Measurements from ENCODE around the gene GRIK5. TPM values are rescaled to one million over a fixed set of nuclear protein-coding genes. Genes with fewer than 3 reads are reported as not detected.
"Not testable (repeated sequence)": the region's sequence is repeated elsewhere in the genome, so short reads cannot be mapped to it uniquely, and the experiment has no call there.

The GRIK5 gene
- total RNA-seq, 2 experiments from 2014 or later: 1.6 to 1.7 TPM

DNA sequence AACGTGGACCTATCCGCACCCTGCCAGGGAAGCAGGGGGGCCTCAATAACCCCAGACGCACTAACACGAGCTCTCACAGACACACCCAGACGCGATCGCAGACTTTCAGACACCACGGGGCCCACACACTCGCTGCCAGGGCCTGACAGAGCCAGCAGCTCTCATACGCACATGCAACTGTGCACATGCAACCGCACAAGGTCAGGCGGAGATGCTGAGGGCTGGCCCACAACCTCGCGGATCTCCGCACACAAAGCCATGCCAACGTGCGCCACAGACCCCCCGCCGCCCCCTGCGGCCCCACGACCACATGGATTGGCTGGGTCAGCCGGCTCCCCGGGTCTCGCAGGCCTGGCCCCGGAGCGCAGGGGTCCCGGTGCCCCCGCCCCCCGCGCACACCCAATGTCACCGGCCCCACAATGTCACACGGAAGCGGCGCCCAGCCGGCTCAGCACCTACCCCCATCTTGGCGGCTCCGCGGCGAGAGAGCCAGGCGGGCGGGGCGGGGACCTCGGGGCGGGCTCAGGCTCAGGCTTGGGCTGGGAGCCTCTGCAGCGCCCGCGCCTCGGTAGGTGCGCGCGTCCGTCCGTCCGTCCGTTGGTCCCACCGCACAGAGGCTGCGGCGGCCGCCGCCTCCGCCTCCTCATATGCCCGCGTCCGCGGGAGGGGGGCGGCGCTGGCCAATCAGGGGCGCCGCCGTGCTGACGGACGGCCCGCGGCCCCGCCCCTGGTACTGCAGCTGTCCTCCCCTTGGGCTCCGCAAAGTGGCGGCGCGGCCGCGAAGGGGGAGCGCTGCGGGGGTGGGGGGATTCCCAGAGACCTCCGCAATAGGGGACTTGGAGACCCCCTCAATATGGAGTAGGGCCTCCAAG, 76.2 kb downstream of the GRIK5 start, which contains the start of gene ATP1A3:
ATP1A3 (minus strand) TSS at position 619 of the 872 bp plus-strand sequence; CDS start at position 465, 154 bp downstream.
- Mint-ChIP-seq H3K4me3 (peak within 1 kb of the TSS; percentile 71), H3K36me3 (ENCODE audit: low read depth) (no peaks in the 10 kb centered on the region), H3K4me1 (peaks cover 26% of the 10 kb centered on the region), H3K27ac (no peak within 1 kb of the TSS), H3K9me3 (ENCODE audit: low read depth) (no peaks in the 10 kb centered on the region), H3K27me3 (peaks cover 35% of the 10 kb centered on the region)
- CTCF ChIA-PET: interaction anchor here (0.5 kb wide), 2 partner anchors 29 to 223 kb away, joined by 3 to 5 read pairs; no protein-coding TSS in a partner anchor
- ATAC-seq (peak; percentile 78), DNase-seq (peak; percentile 74)
- POLR2A ChIA-PET: no interaction called here
- intact Hi-C loops (cut with DNase I, micrococcal nuclease): loop anchor here (1.0 to 5.0 kb wide), 2 partner anchors 35 to 58 kb away; partner anchors contain the start of gene RABAC1 (in 1 of the 2)

GRCh38 chr19:41991925-41992569, 78.0 kb downstream of the GRIK5 start:
- CTCF ChIA-PET: interaction anchor here (0.6 kb wide), 1 partner anchor 399 kb away, joined by 4 read pairs; no protein-coding TSS in a partner anchor
- POLR2A ChIA-PET: not testable (repeated sequence)

GRCh38 chr19:41991025-41991424, 79.0 kb downstream of the GRIK5 start:
- ChIA-PET CTCF (no interaction called here), POLR2A (no interaction called here)
- no peak overlapping the region for H3K4me3 Mint-ChIP-seq
- H3K36me3 Mint-ChIP-seq (ENCODE audit: low read depth): no peaks in the 10 kb centered on the region
- peaks cover 12% of the 10 kb centered on the region for H3K4me1 Mint-ChIP-seq
- no peaks in the 10 kb centered on the region for H3K9me3 Mint-ChIP-seq (ENCODE audit: low read depth)
- DNase-seq: no peak
- no peak overlapping the region for H3K27ac Mint-ChIP-seq
- peaks cover 17% of the 10 kb centered on the region for H3K27me3 Mint-ChIP-seq
- no peak for ATAC-seq
- intact Hi-C loops (cut with DNase I, micrococcal nuclease): loop anchor here in 1 of 2 experiments (5.0 kb wide), 1 partner anchor 61 kb away; no protein-coding TSS in a partner anchor

More at GRCh38 chr19:41991925-41992569, 78.0 kb downstream of the GRIK5 start:
- H3K27ac Mint-ChIP-seq; H3K36me3 Mint-ChIP-seq (ENCODE audit: low read depth); H3K9me3 Mint-ChIP-seq (ENCODE audit: low read depth); DNase-seq; H3K4me3 Mint-ChIP-seq; ATAC-seq: not testable (repeated sequence)
- H3K27me3 Mint-ChIP-seq: peaks cover 26% of the 10 kb centered on the region
- intact Hi-C loops (cut with DNase I, micrococcal nuclease): loop anchor here in 1 of 2 experiments (5.0 kb wide), 1 partner anchor 60 kb away; no protein-coding TSS in a partner anchor
- H3K4me1 Mint-ChIP-seq: peaks cover 18% of the 10 kb centered on the region

- ATAC-seq (no peak), DNase-seq (no peak)
- Mint-ChIP-seq H3K4me1 (peaks cover 12% of the 10 kb centered on the region), H3K36me3 (ENCODE audit: low read depth) (no peaks in the 10 kb centered on the region), H3K27ac (no peak overlapping the region), H3K4me3 (no peak overlapping the region), H3K27me3 (peaks cover 14% of the 10 kb centered on the region), H3K9me3 (ENCODE audit: low read depth) (no peaks in the 10 kb centered on the region)
- intact Hi-C loops (cut with DNase I, micrococcal nuclease): loop anchor here in 1 of 2 experiments (5.0 kb wide), 1 partner anchor 62 kb away; no protein-coding TSS in a partner anchor
- ChIA-PET POLR2A (no interaction called here), CTCF (no interaction called here)
Observed at GRCh38 chr19:41990615-41991014, 79.4 kb downstream of the GRIK5 start.

DNA sequence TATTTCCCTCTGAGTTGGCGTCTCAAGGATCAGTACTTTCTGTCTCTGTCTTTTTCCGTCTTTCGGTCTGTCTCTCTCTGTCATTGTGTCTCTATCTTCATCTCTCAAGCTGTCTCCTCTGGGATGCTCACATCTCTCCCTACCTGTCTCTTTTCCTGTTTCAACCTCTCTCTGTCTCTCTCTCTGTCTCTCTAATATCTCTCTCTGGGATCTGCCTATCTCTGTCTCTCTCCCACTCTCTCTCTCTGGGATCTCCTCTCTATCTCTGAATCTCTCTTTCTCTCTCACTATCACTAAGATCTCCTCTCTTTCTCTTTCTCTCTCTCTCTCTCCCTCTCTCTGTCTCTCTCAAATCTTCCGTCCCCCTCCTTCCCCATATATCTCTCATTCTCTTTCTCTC, 80.0 kb downstream of the GRIK5 start:
- peaks cover 11% of the 10 kb centered on the region for H3K4me1 Mint-ChIP-seq
- no peak for DNase-seq
- no peak for ATAC-seq
- ChIA-PET CTCF (no interaction called here), POLR2A (no interaction called here)
- peaks cover 9% of the 10 kb centered on the region for H3K27me3 Mint-ChIP-seq
- no peaks in the 10 kb centered on the region for H3K36me3 Mint-ChIP-seq (ENCODE audit: low read depth)
- H3K27ac Mint-ChIP-seq: no peak overlapping the region
- intact Hi-C loops (cut with DNase I, micrococcal nuclease): loop anchor here in 1 of 2 experiments (5.0 kb wide), 1 partner anchor 62 kb away; no protein-coding TSS in a partner anchor
- no peak overlapping the region for H3K4me3 Mint-ChIP-seq
- H3K9me3 Mint-ChIP-seq (ENCODE audit: low read depth): no peaks in the 10 kb centered on the region

- H3K4me1 Mint-ChIP-seq: peaks cover 5% of the 10 kb centered on the region
- no peak overlapping the region for H3K4me3 Mint-ChIP-seq
- DNase-seq (no peak), ATAC-seq (no peak)
- no peaks in the 10 kb centered on the region for H3K36me3 Mint-ChIP-seq (ENCODE audit: low read depth)
- ChIA-PET CTCF (interaction anchor here (0.6 to 1.0 kb wide), 2 partner anchors 8 to 10 kb away, joined by 3 to 4 read pairs; no protein-coding TSS in a partner anchor), POLR2A (no interaction called here)
- intact Hi-C loops (cut with DNase I, micrococcal nuclease): no loop called here
- H3K27me3 Mint-ChIP-seq: peaks cover 3% of the 10 kb centered on the region
- H3K27ac Mint-ChIP-seq: no peak overlapping the region
- no peaks in the 10 kb centered on the region for H3K9me3 Mint-ChIP-seq (ENCODE audit: low read depth)
Observed at GRCh38 chr19:41988947-41989346, 81.1 kb downstream of the GRIK5 start.

GRCh38 chr19:41987141-41987860, 82.7 kb downstream of the GRIK5 start:
- intact Hi-C loops (cut with DNase I, micrococcal nuclease): no loop called here
- Mint-ChIP-seq H3K36me3 (ENCODE audit: low read depth) (no peaks in the 10 kb centered on the region), H3K4me1 (no peaks in the 10 kb centered on the region), H3K27me3 (no peaks in the 10 kb centered on the region), H3K9me3 (ENCODE audit: low read depth) (no peaks in the 10 kb centered on the region), H3K4me3 (no peak overlapping the region), H3K27ac (no peak overlapping the region)
- no peak for DNase-seq
- POLR2A ChIA-PET: interaction anchor here (0.6 kb wide), 1 partner anchor 298 kb away, joined by 3 read pairs; no protein-coding TSS in a partner anchor
- CTCF ChIA-PET: no interaction called here
- ATAC-seq: no peak

DNA sequence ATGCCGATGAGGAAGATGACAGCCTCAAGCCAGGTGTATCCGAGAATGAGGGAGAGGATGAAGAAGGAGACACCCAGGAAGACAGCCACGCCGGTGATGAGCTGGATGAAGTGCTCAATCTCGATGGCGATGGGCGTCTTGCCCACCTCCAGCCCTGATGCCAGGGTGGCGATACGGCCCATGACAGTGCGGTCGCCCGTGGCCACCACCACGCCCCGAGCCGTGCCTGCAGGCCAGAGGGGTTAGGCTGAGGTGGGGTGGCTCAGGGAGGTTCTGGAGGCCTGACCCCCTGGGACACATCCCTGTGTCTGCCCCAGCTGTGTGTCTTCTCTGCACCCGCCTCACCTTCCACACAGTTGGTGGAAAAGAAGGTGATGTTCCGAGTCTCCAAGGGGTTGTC, 85.0 kb downstream of the GRIK5 start:
- intact Hi-C loops (cut with DNase I, micrococcal nuclease): no loop called here
- ChIA-PET POLR2A (no interaction called here), CTCF (no interaction called here)
- ATAC-seq (no peak), DNase-seq (no peak)
- no peak overlapping the region for H3K4me3 Mint-ChIP-seq
- H3K9me3 Mint-ChIP-seq (ENCODE audit: low read depth): no peaks in the 10 kb centered on the region
- no peaks in the 10 kb centered on the region for H3K27me3 Mint-ChIP-seq
- H3K27ac Mint-ChIP-seq: no peak overlapping the region
- H3K36me3 Mint-ChIP-seq (ENCODE audit: low read depth): no peaks in the 10 kb centered on the region
- no peaks in the 10 kb centered on the region for H3K4me1 Mint-ChIP-seq

GRCh38 chr19:41981724-41982123, 88.3 kb downstream of the GRIK5 start:
- Mint-ChIP-seq H3K27me3 (no peaks in the 10 kb centered on the region), H3K27ac (no peak overlapping the region), H3K4me3 (no peak overlapping the region), H3K36me3 (ENCODE audit: low read depth) (no peaks in the 10 kb centered on the region), H3K4me1 (no peaks in the 10 kb centered on the region), H3K9me3 (ENCODE audit: low read depth) (no peaks in the 10 kb centered on the region)
- CTCF ChIA-PET: no interaction called here
- ATAC-seq: no peak
- DNase-seq: no peak
- intact Hi-C loops (cut with DNase I, micrococcal nuclease): no loop called here
- POLR2A ChIA-PET: no interaction called here

GRCh38 chr19:41978470-41978869, 91.5 kb downstream of the GRIK5 start:
- Mint-ChIP-seq H3K27ac (no peak overlapping the region), H3K9me3 (ENCODE audit: low read depth) (no peaks in the 10 kb centered on the region), H3K4me1 (no peaks in the 10 kb centered on the region), H3K36me3 (ENCODE audit: low read depth) (no peaks in the 10 kb centered on the region), H3K27me3 (no peaks in the 10 kb centered on the region), H3K4me3 (no peak overlapping the region)
- intact Hi-C loops (cut with DNase I, micrococcal nuclease): no loop called here
- no peak for DNase-seq
- ATAC-seq: no peak
- POLR2A ChIA-PET: no interaction called here
- CTCF ChIA-PET: no interaction called here

DNA sequence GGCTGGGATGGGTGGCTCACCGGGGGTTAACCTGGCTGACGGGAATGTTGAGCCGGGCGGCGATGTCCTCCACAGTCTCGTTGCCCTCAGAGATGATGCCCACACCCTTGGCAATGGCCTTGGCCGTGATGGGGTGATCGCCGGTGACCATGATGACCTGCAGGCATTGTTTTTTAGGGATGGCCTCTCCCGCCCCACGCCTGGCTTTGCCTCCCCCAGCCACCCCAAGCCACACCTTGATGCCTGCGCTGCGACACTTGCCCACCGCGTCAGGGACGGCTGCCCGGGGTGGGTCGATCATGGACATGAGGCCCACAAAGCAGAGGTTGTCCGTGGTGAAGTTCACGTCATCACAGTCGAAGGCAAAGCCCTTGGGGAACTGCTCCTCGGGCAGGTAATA, 92.1 kb downstream of the GRIK5 start:
- intact Hi-C loops (cut with DNase I, micrococcal nuclease): no loop called here
- no peak overlapping the region for H3K27ac Mint-ChIP-seq
- ATAC-seq (no peak), DNase-seq (no peak)
- H3K36me3 Mint-ChIP-seq (ENCODE audit: low read depth): no peaks in the 10 kb centered on the region
- no peaks in the 10 kb centered on the region for H3K27me3 Mint-ChIP-seq
- H3K4me1 Mint-ChIP-seq: no peaks in the 10 kb centered on the region
- H3K9me3 Mint-ChIP-seq (ENCODE audit: low read depth): no peaks in the 10 kb centered on the region
- POLR2A ChIA-PET: no interaction called here
- CTCF ChIA-PET: no interaction called here
- no peak overlapping the region for H3K4me3 Mint-ChIP-seq

Data from activated CD4-positive, alpha-beta T cell treated with anti-CD3 and anti-CD28 coated beads for 36 hours (primary cell).